ENCODE results near the gene RNPC3. TPM values are rescaled to one million over a fixed set of nuclear protein-coding genes. Genes with fewer than 3 reads are reported as not detected.

Gene RNPC3
- total and polyA plus RNA-seq, 2 of the 8 experiments (the other 6 are each of a cell fraction or from before 2014, with no cell fraction given) = 10.9 to 12.8 TPM

- TF ChIP-seq MAX (IDR thresholded peaks at IDR 0.05) = peak; percentile 37; the same call in 1 of the 2 replicates
- TF ChIP-seq CHD7 (IDR thresholded peaks at IDR 0.05; ENCODE audit: insufficient replicate concordance, low read length) = no peak
- 0 out of 4 replicates have a peak, but pooled peaks of 1 of the 2 experiments have one; percentile 12 for TF ChIP-seq RAD21 (IDR thresholded peaks at IDR 0.05 in 1 of 2, conservative IDR thresholded peaks at IDR 0.05 in 1 of 2; ENCODE audit: low read depth in 2 of 2, low read length in 2 of 2)
- TF ChIP-seq NANOG (IDR thresholded peaks at IDR 0.05; ENCODE audit: insufficient read depth, low read depth, low read length, poor library complexity, severe bottlenecking) = no peak
- TF ChIP-seq SP1 (IDR thresholded peaks at IDR 0.05; ENCODE audit: low read depth, low read length) = no peak
- TF ChIP-seq KDM4A (IDR thresholded peaks at IDR 0.05; ENCODE audit: low read depth, low read length, severe bottlenecking) = peak; percentile 51
- no peak for TF ChIP-seq HDAC6 (IDR thresholded peaks at IDR 0.05; ENCODE audit: low read depth, low read length)
- no peak for TF ChIP-seq TEAD4 (IDR thresholded peaks at IDR 0.05; ENCODE audit: low read depth, low read length)
- TF ChIP-seq TCF12 (IDR thresholded peaks at IDR 0.05; ENCODE audit: low read depth, low read length) = no peak
Measured at GRCh38 chr1:103525607-103526507, at the start of gene RNPC3 (continued).

All from H1 (cell line).